DMS153 treated with DMSO at 0.1 percent for 48 hours (cell line): Measurements from ENCODE around the gene NBPF3.
A peak's percentile ranks its signal among the peaks of the same experiment; 100 is the strongest.

Experiments used
- DNase-seq: peaks from one replicate; lab custom pipeline; 2025; ENCODE audit not compliant: unreplicated experiment; lab: John Stamatoyannopoulos, UW

NBPF3 gene

DNA sequence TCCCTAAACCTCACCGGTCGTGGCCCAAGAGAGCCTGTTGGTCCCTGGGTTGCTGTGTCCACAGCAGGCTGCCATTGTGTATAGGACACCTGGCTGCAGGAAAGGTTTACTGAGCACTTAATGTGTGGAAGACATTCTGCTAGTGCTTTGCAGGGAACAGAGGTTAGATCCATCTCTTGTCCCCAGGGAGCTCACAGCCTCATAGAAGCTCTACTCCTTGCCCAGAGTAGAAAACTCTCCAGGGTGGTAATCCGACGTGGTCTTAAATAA lies 52.4 kb downstream of the NBPF3 start:
- no peak for DNase-seq

DNA sequence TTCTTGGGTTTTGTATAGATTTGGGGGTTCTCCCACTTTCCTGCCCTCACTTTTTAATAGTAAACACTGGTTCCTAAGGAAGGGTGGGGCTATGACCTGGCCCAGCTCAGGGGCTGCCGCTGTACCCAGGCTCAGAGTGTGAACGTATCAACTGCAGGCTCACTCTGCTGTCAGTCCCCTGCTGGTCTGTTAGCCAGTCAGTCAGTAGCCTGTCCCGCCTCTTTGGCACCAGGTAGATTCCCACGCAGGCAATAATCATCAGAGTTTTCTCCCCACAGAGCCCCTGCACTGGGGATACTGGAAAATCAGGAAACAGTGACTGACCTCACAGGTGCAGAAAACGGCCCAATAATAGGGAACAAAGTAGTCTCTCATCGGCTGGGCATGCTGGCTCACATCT lies 54.3 kb downstream of the NBPF3 start:
- DNase-seq: no peak

DNA sequence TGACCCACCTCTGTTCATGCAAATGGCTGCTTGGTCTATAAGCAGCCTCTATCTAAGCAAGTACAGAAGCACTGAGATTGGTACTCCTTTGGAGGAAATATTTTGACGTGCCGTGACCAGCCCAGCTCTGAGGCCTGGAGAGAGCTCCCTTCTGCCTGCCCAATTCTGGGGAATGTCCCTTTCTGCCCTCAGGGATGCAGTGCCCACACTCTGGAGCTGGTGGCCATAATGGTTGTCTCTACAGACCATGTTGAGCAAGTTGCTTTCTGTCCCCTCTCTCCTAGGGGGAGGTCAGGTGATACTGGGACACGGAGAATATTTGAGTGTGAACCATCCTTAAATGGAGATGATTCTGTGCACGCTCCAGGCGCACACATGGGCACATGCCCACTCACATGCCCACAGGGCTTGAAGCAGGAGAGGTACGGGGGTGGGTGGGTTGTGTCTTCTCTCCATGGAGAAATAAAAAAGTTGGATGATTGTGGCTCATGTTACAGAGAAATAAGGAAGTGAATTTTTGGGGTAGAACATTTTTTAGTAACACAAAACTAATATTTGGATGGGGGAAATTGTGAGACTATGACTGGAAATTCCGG lies 55.4 kb downstream of the NBPF3 start:
- DNase-seq: no peak

DNA sequence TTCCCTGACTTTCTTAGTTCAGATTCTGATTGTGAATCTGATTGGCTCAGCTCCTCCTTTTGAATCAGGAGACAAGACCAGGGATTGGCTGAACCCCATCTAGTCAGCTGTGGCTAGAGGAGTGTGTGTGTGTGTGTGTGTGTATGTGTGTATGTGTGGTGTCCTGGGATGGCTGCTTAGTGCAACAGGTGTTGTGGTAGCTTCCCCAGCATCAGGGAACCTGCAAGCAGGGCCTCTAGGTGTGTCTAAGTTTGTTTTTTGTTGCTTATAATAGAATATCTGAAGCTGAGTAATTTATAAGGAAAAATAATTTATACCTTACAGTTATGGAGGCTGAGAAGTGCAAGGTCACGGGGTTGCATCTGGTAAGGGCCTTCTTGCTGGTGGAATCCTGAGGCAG lies 56.1 kb downstream of the NBPF3 start:
- no peak for DNase-seq

DNA sequence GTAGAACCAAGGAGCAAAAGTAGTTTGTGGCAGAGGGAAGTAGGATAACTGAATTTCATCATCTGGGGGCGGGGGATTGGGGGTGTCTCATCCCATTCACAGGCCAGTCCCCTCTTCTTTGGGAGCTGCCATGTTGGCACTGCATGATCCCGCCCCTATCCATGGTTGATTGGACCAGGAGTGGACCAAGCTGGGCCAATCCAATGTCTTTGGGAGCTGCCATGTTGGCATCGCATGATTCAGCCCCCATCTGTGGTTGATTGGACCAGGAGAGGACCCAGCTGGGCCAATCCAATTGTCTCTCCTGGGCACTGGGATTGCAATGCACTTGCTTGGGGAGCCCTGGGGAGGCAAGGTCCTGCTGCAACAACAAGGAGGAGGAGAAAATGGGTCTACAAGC lies 56.9 kb downstream of the NBPF3 start:
- DNase-seq: no peak

DNA sequence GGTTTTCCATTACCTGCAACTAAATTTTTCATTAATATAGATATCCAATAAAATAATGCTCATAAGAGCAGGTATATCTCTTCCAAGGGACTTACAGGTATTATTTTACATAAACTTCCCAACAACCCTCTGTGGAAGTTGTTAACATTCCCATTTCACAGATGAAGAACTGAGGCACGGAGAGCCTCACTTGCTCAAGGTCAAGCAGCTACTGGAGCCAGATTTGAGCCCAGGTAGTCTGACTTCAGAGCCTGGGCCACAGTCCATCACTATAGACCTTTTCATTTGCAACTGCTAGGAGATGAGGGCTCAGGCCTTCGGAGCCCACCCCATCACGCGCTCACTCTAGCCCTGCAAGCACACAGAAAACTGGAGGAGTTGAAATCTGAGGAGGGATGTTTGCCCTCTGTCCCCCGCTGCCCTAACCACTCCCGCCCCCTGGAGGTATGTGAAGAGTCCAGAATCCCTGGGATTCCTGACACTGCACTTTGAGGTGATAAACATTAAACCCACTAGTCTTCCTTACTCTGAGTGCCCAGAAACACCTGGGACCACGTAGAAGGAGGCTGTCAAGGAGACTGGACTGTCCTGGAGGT lies 57.6 kb downstream of the NBPF3 start:
- no peak for DNase-seq

DNA sequence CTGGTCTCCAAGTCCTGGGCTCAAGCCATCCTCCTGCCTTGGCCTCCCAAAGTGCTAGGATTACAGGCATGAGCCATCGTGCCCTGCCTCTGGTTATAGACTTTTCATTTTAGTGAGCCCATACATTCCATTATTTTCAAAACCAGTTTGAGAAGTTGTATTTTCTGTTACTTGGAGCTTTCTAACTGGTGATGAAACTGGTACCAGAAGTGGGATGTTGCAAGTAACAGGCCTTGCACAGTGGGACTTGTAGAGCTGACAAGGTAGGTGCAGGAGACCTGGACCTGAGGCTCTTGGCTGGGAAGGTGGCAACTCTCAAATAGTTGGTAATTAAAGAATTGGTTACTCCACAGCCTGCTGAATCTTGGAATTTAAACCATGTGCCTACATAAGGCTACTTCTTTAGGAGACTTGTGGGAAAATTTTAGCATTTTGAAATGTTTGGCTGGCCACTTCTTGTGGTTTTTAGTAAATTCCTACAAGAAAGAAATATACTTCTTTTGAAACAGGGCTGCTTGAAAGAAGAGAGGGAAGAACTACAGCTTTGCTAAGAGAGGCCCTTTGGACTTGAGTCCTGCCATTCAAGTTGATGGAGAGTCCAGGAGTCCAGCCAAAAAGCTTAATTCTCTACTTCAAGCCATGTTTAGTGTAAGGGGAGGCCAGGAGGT lies 59.5 kb downstream of the NBPF3 start:
- no peak for DNase-seq

DNA sequence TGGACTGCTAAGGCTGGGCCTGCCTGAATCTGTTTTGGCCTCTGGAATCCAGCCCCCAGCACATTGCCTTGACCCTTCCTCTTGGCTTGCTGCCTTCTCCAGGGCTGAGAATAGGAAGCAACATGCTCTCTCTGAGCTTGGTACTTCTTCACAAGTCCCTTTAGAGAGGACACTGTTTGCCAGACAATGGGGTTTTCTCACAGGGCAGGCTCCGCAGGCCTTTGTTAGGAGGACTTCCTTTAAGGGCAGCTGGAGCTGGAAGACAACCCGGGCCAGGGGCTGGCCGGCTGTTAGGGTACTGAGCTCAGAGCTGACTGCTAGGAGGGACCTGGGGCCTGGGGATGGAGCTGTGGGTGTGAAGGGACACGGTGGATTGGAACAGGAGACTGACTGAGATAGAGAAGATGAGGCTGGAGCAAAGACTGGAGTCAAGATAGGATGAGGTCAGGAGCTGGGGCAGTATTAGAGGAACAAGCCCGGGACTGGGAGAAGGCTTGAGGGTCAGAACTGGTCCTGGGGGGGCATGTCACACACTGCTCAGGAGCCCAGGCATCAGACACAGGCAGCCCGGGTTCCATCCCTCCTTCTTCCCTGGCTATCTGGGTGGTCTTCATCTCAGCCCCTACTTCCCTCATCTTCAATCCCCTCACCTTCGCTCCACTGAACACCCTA lies 63.9 kb downstream of the NBPF3 start:
- DNase-seq: no peak

DNA sequence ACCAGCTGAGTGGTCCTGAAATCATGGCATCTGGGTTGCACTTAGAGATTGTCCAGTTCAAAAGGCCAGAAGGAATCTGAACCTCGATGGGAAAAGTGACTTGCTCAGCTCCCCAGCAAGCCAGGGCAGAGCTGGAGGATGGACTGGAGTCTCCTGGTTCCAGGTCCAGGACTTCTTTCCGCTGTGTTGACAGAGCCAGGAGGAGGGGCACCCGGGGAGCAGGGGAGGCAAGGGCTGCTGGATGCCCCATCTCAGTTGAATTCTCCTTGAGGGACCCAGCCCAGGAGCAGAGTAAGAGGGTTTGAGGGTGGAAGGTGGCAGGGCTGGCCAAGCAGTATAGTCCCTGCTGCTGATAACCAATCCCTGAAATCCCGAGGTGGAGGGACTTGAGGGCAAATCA lies 66.9 kb downstream of the NBPF3 start:
- no peak for DNase-seq

DNA sequence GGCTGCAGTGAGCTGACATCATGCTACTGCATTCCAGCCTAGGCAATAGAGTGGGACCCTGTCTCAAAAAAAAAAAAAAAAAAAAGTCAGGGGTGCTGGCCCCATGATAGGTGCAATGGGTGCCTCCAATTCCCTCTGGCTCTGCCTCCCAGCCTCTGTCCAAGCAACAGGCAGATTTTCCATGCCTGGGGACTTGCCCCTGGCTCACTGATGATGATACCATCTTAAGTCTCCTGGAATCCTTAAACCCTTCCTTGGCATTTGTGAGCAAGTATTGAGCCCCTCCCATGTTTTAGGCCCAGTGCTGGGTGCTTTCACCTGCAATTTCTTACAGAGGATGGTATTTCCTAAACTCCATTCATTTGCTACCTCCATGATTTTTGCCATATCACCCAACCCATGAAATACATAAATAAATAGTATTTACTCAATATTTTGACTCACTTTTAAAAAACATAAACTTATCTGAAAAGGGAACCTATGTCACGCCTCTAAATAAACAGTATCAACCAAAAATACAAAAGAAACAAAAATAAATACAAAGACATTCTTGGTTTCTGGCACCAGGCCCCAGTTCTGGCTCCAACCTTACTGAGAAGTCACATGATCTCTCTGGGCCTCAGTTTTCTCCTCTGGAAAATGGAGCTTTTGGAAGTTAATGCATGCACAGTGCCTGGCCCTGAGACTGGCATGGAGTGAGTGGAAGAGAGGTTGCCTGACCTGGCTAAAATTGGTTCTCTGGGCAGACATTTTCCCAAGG lies 67.8 kb downstream of the NBPF3 start:
- no peak for DNase-seq

DNA sequence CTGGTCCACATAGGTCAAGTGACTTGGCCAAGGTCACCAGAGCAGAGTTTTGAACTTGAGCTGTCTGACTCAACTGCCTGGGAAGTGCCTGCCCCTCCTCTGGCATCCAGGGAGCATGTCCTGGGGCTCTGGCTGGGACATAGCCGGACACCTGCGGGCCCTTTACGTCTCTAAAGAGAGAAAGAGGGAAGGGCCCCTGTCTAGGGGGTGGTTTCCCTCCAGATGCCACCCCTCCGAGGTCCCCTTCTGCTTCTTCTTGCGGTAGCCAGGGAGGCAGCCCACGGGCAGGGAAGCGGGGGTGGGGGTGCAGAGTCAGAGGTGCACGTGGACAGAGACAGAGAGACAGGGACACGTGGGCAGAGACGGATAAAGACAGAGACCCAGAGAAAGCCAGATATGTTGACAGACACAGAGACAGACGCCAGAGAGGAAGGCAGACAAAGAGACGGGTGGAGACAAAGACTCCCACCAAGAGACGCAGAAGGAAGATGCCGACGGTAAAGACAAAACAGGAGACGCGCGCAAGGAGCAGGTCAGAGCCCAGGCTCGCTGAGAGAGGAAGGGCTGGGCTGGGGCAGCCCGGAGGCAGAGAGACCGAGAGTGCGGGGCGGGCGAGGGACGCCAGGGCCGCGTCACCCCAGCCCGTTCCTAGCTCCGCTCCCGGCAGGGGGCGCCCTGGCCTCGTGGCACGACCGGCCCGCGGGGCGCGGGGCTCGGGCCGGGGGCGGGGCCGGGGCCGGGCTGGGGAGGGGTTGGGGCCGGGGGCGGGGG lies 68.8 kb downstream of the NBPF3 start:
- DNase-seq: peak; percentile 20

DNA sequence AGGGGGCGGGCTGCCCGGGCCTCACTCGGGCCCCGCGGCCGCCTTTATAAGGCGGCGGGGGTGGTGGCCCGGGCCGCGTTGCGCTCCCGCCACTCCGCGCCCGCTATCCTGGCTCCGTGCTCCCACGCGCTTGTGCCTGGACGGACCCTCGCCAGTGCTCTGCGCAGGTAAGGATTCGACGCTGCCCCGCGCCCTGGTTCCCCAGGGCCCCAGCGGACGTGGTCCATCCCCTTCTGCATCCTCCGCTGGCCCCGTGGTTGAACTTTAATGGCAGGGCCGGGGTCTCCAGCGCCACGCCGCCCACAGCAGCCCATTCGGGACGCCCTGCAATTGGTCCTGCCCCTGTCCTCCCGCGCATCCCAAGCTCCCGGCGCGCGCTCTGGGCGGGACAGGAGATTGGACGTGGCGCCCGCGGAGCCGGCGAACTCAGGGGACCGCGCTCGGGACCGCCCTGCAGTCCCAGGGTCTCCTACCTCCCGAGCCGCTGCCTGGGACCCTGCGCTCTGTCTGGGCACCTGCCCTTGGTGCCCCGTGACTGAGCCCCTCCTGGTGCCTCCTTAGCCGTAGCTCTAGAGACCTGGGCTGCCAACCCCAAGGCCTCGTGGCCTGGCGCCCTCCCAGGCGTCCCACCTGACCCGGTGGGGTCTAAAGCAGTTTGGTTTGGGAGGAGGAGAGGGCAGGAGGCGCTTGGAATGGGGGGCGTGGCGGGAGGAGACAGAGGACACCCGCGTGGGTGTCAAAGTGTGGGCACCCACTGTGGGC lies 69.6 kb downstream of the NBPF3 start, which contains the start of gene ALPL:
Gene ALPL (plus strand): TSS at position 73 of the 762 bp plus-strand sequence. CDS start 44,659 bp downstream, outside the sequence.
- DNase-seq: no peak

DNA sequence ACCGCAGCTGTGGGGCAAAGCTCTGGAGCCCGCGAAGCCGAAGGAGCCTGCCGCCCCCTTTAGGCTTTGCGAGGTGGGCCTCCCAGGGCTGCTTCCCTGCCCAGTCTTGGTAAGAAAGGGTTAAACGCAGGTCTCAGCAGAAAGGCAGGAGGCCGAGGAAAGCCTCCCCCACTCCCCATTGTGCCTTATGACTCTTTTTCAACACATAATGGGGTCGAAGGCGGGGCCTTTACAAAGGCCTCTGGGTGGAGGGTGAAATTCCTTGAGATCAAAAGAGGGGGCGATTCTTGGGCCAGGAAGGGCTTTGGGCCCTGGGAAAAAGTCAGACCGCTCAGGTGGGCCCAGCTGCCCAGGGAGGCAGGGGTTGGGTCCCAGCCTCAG lies 70.2 kb downstream of the NBPF3 start:
- DNase-seq: no peak

DNA sequence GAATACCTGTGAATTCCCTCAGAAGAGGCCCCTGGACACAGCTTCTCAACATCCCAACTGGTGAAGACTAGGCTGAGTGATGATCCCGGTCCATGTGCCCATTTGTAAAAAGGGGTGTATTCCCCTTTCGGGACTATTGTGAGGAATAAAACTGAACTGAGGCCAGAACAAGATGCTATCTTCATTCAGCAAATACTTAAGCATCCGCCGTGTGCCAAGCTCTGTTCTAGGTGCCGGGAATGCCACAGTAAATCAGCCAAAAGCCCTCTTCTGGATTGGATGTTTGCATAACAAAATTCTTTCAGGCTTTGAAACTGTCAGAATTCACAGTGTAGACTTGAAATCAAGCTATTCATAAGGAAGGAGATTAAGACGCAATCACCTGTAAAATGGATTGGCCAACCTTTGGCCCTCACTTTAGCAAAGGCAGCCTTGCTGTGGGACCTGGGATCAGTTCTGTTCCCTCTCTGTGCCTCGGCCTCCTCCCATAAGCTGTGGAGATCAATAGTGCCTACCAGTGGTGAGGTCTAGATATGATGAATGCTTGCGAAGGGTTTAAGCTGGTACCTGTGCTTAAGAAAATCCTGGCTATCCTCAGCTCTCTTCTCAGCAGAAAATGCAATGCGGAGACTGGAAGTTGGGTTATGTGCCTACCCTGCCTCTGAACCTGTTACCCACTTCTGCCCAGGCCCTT lies 71.1 kb downstream of the NBPF3 start:
- DNase-seq: no peak

DNA sequence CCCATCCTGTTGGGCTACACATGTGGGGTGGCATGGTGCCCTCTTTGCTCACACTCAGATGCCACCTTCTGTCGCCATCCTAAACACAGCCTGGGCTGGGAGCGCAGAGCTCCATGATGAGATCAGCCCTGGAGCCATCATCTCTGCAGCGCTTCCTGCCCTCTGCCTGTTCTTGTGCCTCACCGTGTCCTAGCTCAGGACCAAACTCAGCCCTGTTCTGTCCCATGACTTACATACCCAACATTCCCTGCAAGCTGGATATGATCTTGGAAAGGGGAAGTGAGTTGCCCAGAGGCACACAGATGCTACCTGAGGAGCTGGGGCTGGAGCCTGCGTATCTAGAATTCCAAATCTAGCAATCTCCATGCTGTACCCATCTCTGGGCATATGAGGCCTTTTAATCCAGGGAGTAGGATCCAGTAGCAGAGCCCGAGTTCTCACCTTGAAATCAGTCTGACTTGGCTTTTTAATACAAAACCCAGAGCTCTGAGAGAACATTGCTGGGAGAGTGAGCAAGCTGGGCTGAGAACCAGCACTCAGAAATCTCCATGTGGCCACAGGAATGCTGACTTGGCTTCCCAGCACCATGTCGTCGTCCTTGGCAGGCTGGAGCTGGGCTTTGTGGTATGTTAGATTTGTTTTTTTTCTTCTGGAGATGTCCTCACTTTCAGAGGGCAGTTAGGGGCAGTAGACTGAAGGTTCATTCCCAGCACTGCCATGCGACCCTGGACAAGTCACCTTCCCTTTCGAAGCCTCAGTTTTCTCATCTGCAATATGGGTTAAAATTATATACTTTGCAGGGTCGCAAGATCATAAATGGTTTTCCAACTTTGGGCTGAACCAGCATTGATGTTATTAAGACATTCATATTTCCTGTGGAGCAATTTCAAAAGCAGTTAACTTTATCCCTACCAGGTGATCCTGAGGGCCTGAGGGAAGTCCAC lies 71.9 kb downstream of the NBPF3 start:
- no peak for DNase-seq

DNA sequence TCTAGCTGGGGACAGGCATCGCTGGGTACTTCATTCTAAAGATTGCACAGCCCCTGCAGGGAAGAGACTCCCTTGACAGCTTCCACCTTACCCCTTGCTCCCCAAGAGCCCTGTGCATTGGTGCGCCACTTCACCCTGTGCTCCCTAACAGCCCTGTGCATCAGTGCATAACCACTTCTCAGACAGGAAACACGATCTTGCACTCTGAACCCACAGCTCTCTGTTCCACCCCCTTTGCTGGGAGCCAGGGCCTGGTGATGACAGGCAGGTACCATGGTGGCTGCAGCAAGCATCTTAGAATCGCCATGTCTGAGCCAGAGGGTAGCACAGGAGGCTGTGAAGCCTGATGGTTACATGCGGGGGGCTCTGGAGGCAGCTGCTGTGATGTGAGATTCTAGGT lies 74.3 kb downstream of the NBPF3 start:
- no peak for DNase-seq

DNA sequence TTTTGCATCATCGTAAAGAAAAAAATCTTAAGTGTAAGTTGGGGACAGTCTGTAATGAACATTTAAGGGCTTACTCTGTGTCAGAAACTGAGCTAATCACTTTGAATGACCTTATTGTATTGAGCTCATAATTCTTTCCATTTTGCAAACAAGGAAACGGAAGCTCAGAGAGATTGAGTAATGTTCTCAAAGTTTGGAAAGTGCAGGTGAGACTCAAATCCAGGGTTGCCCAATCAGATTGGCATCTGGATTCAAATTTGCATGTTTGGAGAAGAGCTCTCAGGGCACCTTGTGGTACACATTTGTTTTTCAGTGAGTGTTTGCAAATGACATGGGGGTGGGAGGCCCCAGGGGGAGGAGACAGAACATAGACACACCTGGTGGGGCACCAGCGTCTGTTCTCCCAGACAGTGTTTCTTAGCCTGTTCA lies 77.2 kb downstream of the NBPF3 start:
- no peak for DNase-seq

DNA sequence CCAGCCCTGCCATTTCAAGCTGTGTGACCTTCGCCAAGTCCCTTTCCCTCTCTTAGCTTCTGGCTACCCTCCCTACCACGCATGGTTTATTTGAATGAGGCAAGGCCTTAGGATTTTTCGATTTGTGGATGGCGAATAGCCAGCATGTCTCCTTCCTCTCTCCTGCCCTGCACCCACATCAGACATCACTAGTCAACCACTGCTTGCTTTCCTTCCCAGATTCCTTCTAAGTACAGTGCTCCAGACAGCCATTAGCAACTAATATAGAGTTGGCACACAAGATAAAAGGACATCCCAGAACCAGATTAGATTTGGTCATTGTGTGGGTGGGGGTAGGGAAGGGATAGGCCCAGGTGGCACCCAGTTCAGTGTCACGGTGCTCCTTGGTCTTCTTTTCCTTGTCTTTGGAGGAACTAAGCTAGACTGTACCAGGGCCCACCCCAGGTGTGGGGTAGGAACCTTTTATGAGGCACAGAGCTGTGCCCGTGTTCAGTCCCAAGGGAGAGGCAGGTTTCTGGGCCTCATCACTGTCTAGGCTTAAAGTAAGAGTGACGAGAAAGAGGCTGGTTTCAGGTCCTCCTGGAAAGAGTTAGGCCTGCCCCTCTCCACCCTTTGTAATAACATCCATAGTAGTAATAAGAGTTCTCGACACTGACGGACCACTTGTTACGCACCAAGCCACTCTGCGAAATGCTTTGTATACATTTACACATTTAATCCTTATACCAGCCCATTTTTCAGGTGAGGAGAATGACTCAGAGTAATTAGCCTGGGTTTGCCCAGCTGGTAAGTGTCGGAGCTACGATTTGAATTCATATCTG lies 77.9 kb downstream of the NBPF3 start:
- no peak for DNase-seq
